HepG2 (cell line): Measurements from ENCODE around the gene NXNL2. TPM values are rescaled to one million over a fixed set of nuclear protein-coding genes. Genes with fewer than 3 reads are reported as not detected.

Source experiments
- ATAC-seq: fragments of 200-7000 bp; cut with Tn5 transposase; 3 replicates; pipeline ENCODE4 v1.9.1; 2020; ENCODE audit warnings: mild to moderate bottlenecking, moderate library complexity
- BruUV-seq: library from RNA; stranded (reverse); fragments of 400-500 nt; replicated peaks from 2 replicates; lab custom pipeline; 2021; lab: Mats Ljungman, UMichigan
- CTCF ChIA-PET: fragments of 300-600 bp; formaldehyde crosslinking; extraction: SDS; loops from one replicate; lab custom pipeline; 2021; ENCODE audit warnings: low total read pairs, inconsistent platforms, low intra/inter-chr PET ratio; lab: Yijun Ruan, JAX
- POLR2A ChIA-PET: fragments of 350-600 bp; sonication (Branson Sonifier 250); formaldehyde crosslinking; loops from one replicate; lab custom pipeline; 2020; ENCODE audit warnings: antibody characterized with exemption, inconsistent platforms; lab: Yijun Ruan, JAX
- DNase-seq: peaks from one replicate; pipeline ENCODE4 v3.0.0-alpha.2; 2015; ENCODE audit warnings: low spot score
- FAIRE-seq: peaks from 3 replicates; lab custom pipeline; 2011; peaks lifted over from hg19 to GRCh38; lab: Jason Lieb, UNC
- H2AFZ ChIP-seq: one replicate; pipeline ENCODE4 v1.6.1; 2011; ENCODE audit warnings: low read length, inconsistent platforms
- H3K27ac ChIP-seq: fragments of 300-600 bp; 3 replicates; pipeline ENCODE4 v1.8.0; 2011; ENCODE audit warnings: mixed run types, mild to moderate bottlenecking, mixed read lengths, low read length, inconsistent platforms; ENCODE audit not compliant: insufficient read depth; ENCODE audit errors: extremely low read length
- H3K27me3 ChIP-seq, 2 experiments: fragments of 200-600 bp in 1 of 2; 2 replicates in 1 of 2; 3 replicates in 1 of 2; pipeline versions ENCODE4 v1.6.0 to v1.8.0; 2011; ENCODE audit warnings: low read length in 2 of 2, mild to moderate bottlenecking in 2 of 2, moderate library complexity in 2 of 2, inconsistent platforms in 1 of 2; ENCODE audit not compliant: insufficient read depth in 2 of 2, control insufficient read depth in 1 of 2
- H3K36me3 ChIP-seq, 2 experiments: fragments of 200-600 bp in 1 of 2; replicated peaks in 1 of 2; 2 replicates in 1 of 2; 3 replicates in 1 of 2; pipeline versions ENCODE4 v1.5.1 to v1.8.0; 2011; ENCODE audit warnings: low read length in 2 of 2, inconsistent platforms in 1 of 2; ENCODE audit not compliant: insufficient read depth in 2 of 2, control insufficient read depth in 1 of 2
- H3K4me1 ChIP-seq: 2 replicates; pipeline ENCODE4 v1.5.1; 2012; ENCODE audit warnings: low read length, inconsistent platforms; ENCODE audit not compliant: insufficient read depth
- H3K4me2 ChIP-seq: 2 replicates; pipeline ENCODE4 v1.6.0; 2011; ENCODE audit warnings: low read depth, low read length, inconsistent platforms
- H3K4me3 ChIP-seq, 3 experiments: fragments of 200-600 bp in 1 of 3; sonication (generic), shearing (Covaris generic) in 1 of 3; replicated peaks in 1 of 3; 2 replicates each; pipeline ENCODE4 v1.5.1; 2011 to 2016; ENCODE audit warnings: low read length in 3 of 3, inconsistent platforms in 2 of 3, low read depth in 2 of 3, mild to moderate bottlenecking in 2 of 3, control low read depth in 1 of 3, mixed read lengths in 1 of 3; ENCODE audit not compliant: insufficient read depth in 1 of 3
- H3K79me2 ChIP-seq: one replicate; pipeline ENCODE4 v1.6.1; 2011; ENCODE audit warnings: low read length, inconsistent platforms; ENCODE audit not compliant: insufficient read depth
- H3K9ac ChIP-seq: 2 replicates; pipeline ENCODE4 v1.6.0; 2011; ENCODE audit warnings: mild to moderate bottlenecking, low read depth, low read length, inconsistent platforms; ENCODE audit not compliant: insufficient read depth
- H3K9me3 ChIP-seq: 2 replicates; pipeline ENCODE4 v1.5.1; 2012; ENCODE audit warnings: mild to moderate bottlenecking, low read length
- H4K20me1 ChIP-seq: 2 replicates; pipeline ENCODE4 v1.6.0; 2011; ENCODE audit warnings: inconsistent platforms, mild to moderate bottlenecking, low read length, moderate library complexity; ENCODE audit not compliant: insufficient read depth
- ATF3 ChIP-seq: sonication (generic); formaldehyde crosslinking; IDR thresholded peaks from 2 replicates; pipeline ENCODE4 v1.4.0; 2020; ENCODE audit warnings: missing genetic modification reagents
- CEBPB ChIP-seq: IDR thresholded peaks from 2 replicates; pipeline ENCODE4 v1.6.1; 2011; ENCODE audit warnings: low read depth, low read length, improper control_type of control experiment, borderline replicate concordance
- CEBPG ChIP-seq: IDR thresholded peaks from 2 replicates; pipeline ENCODE4 v1.6.1; 2016
- CREM ChIP-seq, 2 experiments: sonication (generic) in 1 of 2; formaldehyde crosslinking in 1 of 2; IDR thresholded peaks; 2 replicates each; pipeline versions ENCODE4 v1.4.0 to v1.6.1; 2016 to 2020; ENCODE audit warnings: antibody characterized with exemption in 1 of 2, mild to moderate bottlenecking in 1 of 2, missing genetic modification reagents in 1 of 2
- CTCF ChIP-seq: sonication (generic); formaldehyde crosslinking; IDR thresholded peaks from 2 replicates; pipeline ENCODE4 v1.5.0; 2020; ENCODE audit warnings: mild to moderate bottlenecking, missing genetic modification reagents, moderate library complexity
- HNRNPLL ChIP-seq: fragments of 200-400 bp; formaldehyde crosslinking; IDR thresholded peaks from 2 replicates; pipeline ENCODE4 v1.6.1; 2017; ENCODE audit warnings: mild to moderate bottlenecking, low read depth, low read length; ENCODE audit not compliant: poor library complexity, severe bottlenecking
- IKZF4 ChIP-seq: sonication (generic); formaldehyde crosslinking; IDR thresholded peaks from 2 replicates; pipeline ENCODE4 v1.5.1; 2020; ENCODE audit warnings: borderline replicate concordance, mild to moderate bottlenecking, low read depth, missing genetic modification reagents; ENCODE audit errors: not compliant biosample characterization
- NR1H2 ChIP-seq: sonication (generic); formaldehyde crosslinking; IDR thresholded peaks from 2 replicates; pipeline ENCODE4 v1.8.1; 2022; ENCODE audit warnings: low read depth, missing genetic modification reagents, borderline replicate concordance
- PREB ChIP-seq: sonication (generic); formaldehyde crosslinking; IDR thresholded peaks from 2 replicates; pipeline ENCODE4 v1.4.0; 2020; ENCODE audit warnings: missing genetic modification reagents
- SMYD3 ChIP-seq: sonication (generic); formaldehyde crosslinking; IDR thresholded peaks from 2 replicates; pipeline ENCODE4 v1.8.1; 2023; ENCODE audit warnings: mild to moderate bottlenecking, missing genetic modification reagents
- ZFP36 ChIP-seq: fragments of 150-350 bp; IDR thresholded peaks from 2 replicates; pipeline ENCODE4 v1.6.1; 2018; ENCODE audit warnings: borderline replicate concordance, low read length, low read depth; ENCODE audit not compliant: partially characterized antibody
- ZNF44 ChIP-seq: sonication (generic); formaldehyde crosslinking; IDR thresholded peaks from 2 replicates; pipeline ENCODE4 v1.5.1; 2020; ENCODE audit warnings: mild to moderate bottlenecking, missing genetic modification reagents
- ZNF687 ChIP-seq: sonication (generic); formaldehyde crosslinking; IDR thresholded peaks from 2 replicates; pipeline ENCODE4 v1.5.1; 2020; ENCODE audit warnings: mild to moderate bottlenecking, missing genetic modification reagents, moderate library complexity
- ZSCAN25 ChIP-seq: sonication (generic); formaldehyde crosslinking; IDR thresholded peaks from 2 replicates; pipeline ENCODE4 v1.8.0; 2022; ENCODE audit warnings: mild to moderate bottlenecking, missing genetic modification reagents
- WGBS: methylation state at CpG from one replicate; pipeline ENCODE4 v1.1.6; 2017; ENCODE audit warnings: low lambda C conversion rate; 5-methylcytosine and 5-hydroxymethylcytosine counted together
- in situ Hi-C: cut with HindIII; loops from 2 replicates; pipeline ENCODE4 v1.10.0; 2017; ENCODE audit warnings: low pct_unique_long_range_greater_than_20kb; ENCODE audit not compliant: extremely low pct_ligation_motif_present
- intact Hi-C: fragments of 100-400 bp; cut with micrococcal nuclease; formaldehyde crosslinking; loops from one replicate; pipeline ENCODE4 v1.10.0; 2022; ENCODE audit not compliant: unreplicated experiment
- polyA plus RNA-seq, 8 experiments: library from polyadenylated mRNA; depleted of rRNA in 3 of 8; stranded (reverse) in 7 of 8; unstranded in 1 of 8; fragments of >200 nt; fragmentation: Illumina TruSeq in 4 of 8; extraction: Trizol in 4 of 8; gene quantifications; 2 replicates each; pipeline versions ENCODE4 v1.2.1 to v1.2.3, GENCODE V29; 2011 to 2016; ENCODE audit warnings: low read depth in 4 of 8, missing spikeins in 1 of 8, mixed read lengths in 1 of 8; ENCODE audit not compliant: insufficient read depth in 1 of 8
- total RNA-seq, 5 experiments: library from RNA; depleted of rRNA; stranded (reverse); fragments of >200 nt; fragmentation: Illumina TruSeq; extraction: Trizol; gene quantifications; 2 replicates each; pipeline ENCODE4 v1.2.3, GENCODE V29; 2016; ENCODE audit warnings: low read depth in 1 of 5

NXNL2 gene
- total and polyA plus RNA-seq, 2 of the 13 experiments (the other 11 are each of a cell fraction or from before 2014, with no cell fraction given): not detected

- in situ Hi-C loops: no loop called here
Observed at GRCh38 chr9:88531920-88532698, 2.9 kb upstream of the NXNL2 start.

More at GRCh38 chr9:88531920-88532698, 2.9 kb upstream of the NXNL2 start:
- no peak overlapping the region for H2AFZ ChIP-seq
- WGBS: 64% methylated on average over 31 of the region's 31 CpGs
- no peaks in the 10 kb centered on the region for H3K36me3 ChIP-seq
- no peaks in the 10 kb centered on the region for H3K79me2 ChIP-seq
- intact Hi-C loops: no loop called here
- no TSS peak for BruUV-seq
- peaks cover 38% of the 10 kb centered on the region for H3K4me1 ChIP-seq
- TF ChIP-seq SMYD3: no peak
- TF ChIP-seq ATF3 (CRISPR knock-in tag): no peak
- TF ChIP-seq PREB (CRISPR knock-in tag): no peak
- TF ChIP-seq NR1H2: no peak
- TF ChIP-seq ZNF44 (CRISPR knock-in tag): no peak
- TF ChIP-seq CEBPB: peak; percentile 35; the same call in 1 of the 2 replicates
- TF ChIP-seq ZSCAN25 (CRISPR knock-in tag): no peak
- TF ChIP-seq CEBPG: peak; percentile 67
- TF ChIP-seq HNRNPLL: peak; percentile 85
- no peak for TF ChIP-seq CREM (IDR thresholded peaks at IDR 0.05)
- no peak for TF ChIP-seq CREM (CRISPR knock-in tag; IDR thresholded peaks at IDR 0.05)
- TF ChIP-seq ZNF687: peak; percentile 33
- TF ChIP-seq ZFP36: no peak
- no peak for TF ChIP-seq IKZF4 (CRISPR knock-in tag)
- TF ChIP-seq CTCF (CRISPR knock-in tag): 0 out of 2 replicates have a peak, but pooled peaks have one; percentile 23
- H4K20me1 ChIP-seq: no peaks in the 10 kb centered on the region
- H3K27ac ChIP-seq: no peak overlapping the region
- no peak for FAIRE-seq
- peak overlapping the region; percentile 38 for H3K4me2 ChIP-seq
- peaks cover 1 to 10% of the 10 kb centered on the region in 2 experiments; a peak in 3 of 5 replicates for H3K27me3 ChIP-seq
- no peak overlapping the region for H3K9ac ChIP-seq
- ChIA-PET POLR2A (no interaction called here), CTCF (no interaction called here)
- no peak for DNase-seq
- H3K9me3 ChIP-seq: no peaks in the 10 kb centered on the region
- peak; percentile 32 for ATAC-seq
- no peak overlapping the region for H3K4me3 ChIP-seq
